Measurements from ENCODE around the gene IRS1. TPM values are rescaled to one million over a fixed set of nuclear protein-coding genes. Genes with fewer than 3 reads are reported as not detected.

The IRS1 gene
- total and polyA plus RNA-seq, 2 of the 4 experiments (the other 2 are of a cell fraction) = 21.1 to 37.1 TPM

GRCh38 chr2:226802573-226802972 is 3.0 kb upstream of the IRS1 start:
- Histone ChIP-seq H3K36me3 (ENCODE audit: control insufficient read depth, insufficient read depth, low read length) (peaks cover 10% of the 10 kb centered on the region; the same call in 1 of the 2 replicates), H2AK9ac (replicated peaks; ENCODE audit: low read depth, low read length, poor library complexity) (no peak overlapping the region), H4K20me1 (ENCODE audit: insufficient read depth, low read length) (peaks cover 10% of the 10 kb centered on the region), H3K9me1 (ENCODE audit: insufficient read depth, low read length) (no peaks in the 10 kb centered on the region), H2BK15ac (ENCODE audit: low read depth, low read length) (no peak overlapping the region), H3K27me3 (ENCODE audit: control insufficient read depth, insufficient read depth, low read length) (no peaks in the 10 kb centered on the region), H3K9me3 (ENCODE audit: control insufficient read depth, insufficient read depth, low read length) (no peaks in the 10 kb centered on the region), H2BK120ac (ENCODE audit: low read depth, low read length) (no peak overlapping the region), H3K4me1 (ENCODE audit: control insufficient read depth, insufficient read depth, low read length) (peaks cover 2% of the 10 kb centered on the region; the same call in 1 of the 2 replicates), H3K4me2 (ENCODE audit: low read depth, low read length) (no peak overlapping the region), H3K23ac (ENCODE audit: low read depth, low read length) (no peak overlapping the region), H3K14ac (replicated peaks; ENCODE audit: low read depth, low read length) (no peak overlapping the region), H2AK5ac (ENCODE audit: low read depth, low read length) (no peak overlapping the region), H3K27ac (ENCODE audit: insufficient read depth, low read length) (no peak overlapping the region), H3K18ac (ENCODE audit: low read depth, low read length) (no peak overlapping the region), H3K56ac (ENCODE audit: extremely low read depth, insufficient read depth, low read length) (no peak overlapping the region), H4K91ac (ENCODE audit: insufficient read depth, low read depth, low read length) (no peak overlapping the region), H4K8ac (ENCODE audit: low read depth in 2 of 2, low read length in 2 of 2) (no peak overlapping the region), H4K5ac (ENCODE audit: low read depth, low read length) (no peak overlapping the region), H2AFZ (replicated peaks; ENCODE audit: low read length, poor library complexity) (no peak overlapping the region), H3K9ac (ENCODE audit: low read depth, low read length) (no peak overlapping the region), H3K4me3 (ENCODE audit: insufficient read depth, low read depth, low read length) (no peak overlapping the region), H3K79me1 (ENCODE audit: low read depth in 1 of 2, low read length in 2 of 2) (peaks cover 4 to 25% of the 10 kb centered on the region in 2 experiments), H2BK5ac (ENCODE audit: low read depth, low read length, poor library complexity, severe bottlenecking) (no peak overlapping the region), H3K4ac (ENCODE audit: low read depth, low read length) (no peak overlapping the region), H2BK20ac (ENCODE audit: low read depth, low read length) (no peak overlapping the region)
- ATAC-seq (ENCODE audit: low read depth) (no peak), DNase-seq (peak; percentile 92)
- ChIA-PET POLR2A (ENCODE audit: unreplicated experiment) (interaction anchor here (0.6 kb wide), 1 partner anchor 837 kb away, joined by 3 read pairs; no protein-coding TSS in a partner anchor), CTCF (interaction anchor here (0.6 to 1.8 kb wide), 20 partner anchors 65 to 1137 kb away, joined by 3 to 7 read pairs (median 3); no protein-coding TSS in a partner anchor)
- in situ Hi-C loops (cut with MboI; ENCODE audit: low sequenced_read_pairs) = no loop called here
- TF ChIP-seq SMC3 (IDR thresholded peaks at IDR 0.05; ENCODE audit: low read depth, low read length) = peak; percentile 71
- no peak for TF ChIP-seq BHLHE40 (IDR thresholded peaks at IDR 0.05; ENCODE audit: low read depth, low read length)
- no peak for TF ChIP-seq MAFK (IDR thresholded peaks at IDR 0.05; ENCODE audit: low read depth, low read length)
- TF ChIP-seq RAD21 (IDR thresholded peaks at IDR 0.05; ENCODE audit: low read length) = peak; percentile 78
- TF ChIP-seq USF2 (IDR thresholded peaks at IDR 0.05; ENCODE audit: low read depth, low read length) = no peak
- TF ChIP-seq CEBPB (IDR thresholded peaks at IDR 0.05; ENCODE audit: low read depth, low read length) = peak; percentile 97
- TF ChIP-seq ELK1 (IDR thresholded peaks at IDR 0.05; ENCODE audit: borderline replicate concordance, low read depth, low read length) = no peak
- no peak for TF ChIP-seq NFE2L2 (IDR thresholded peaks at IDR 0.05; ENCODE audit: low read depth, low read length)
- peak; percentile 79 for TF ChIP-seq CTCF (conservative IDR thresholded peaks at IDR 0.05; ENCODE audit: low read depth, low read length)
- WGBS, 2 experiments (ENCODE audit: extremely low coverage in 2 of 2, insufficient read length in 1 of 2) = no CpG with 5 or more reads among the region's 4 CpGs
- dilution Hi-C loops (cut with HindIII; ENCODE audit: low sequenced_read_pairs, unreplicated experiment) = no loop called here
- intact Hi-C loops (cut with micrococcal nuclease) = loop anchor here (1.0 kb wide), 1 partner anchor 183 kb away; no protein-coding TSS in a partner anchor
- no TSS peak for BruUV-seq (replicated peaks)

Data from IMR-90 (cell line).